GM21381 (cell line): ENCODE measurements around the gene CCDC6.
A peak's percentile ranks its signal among the peaks of the same experiment; 100 is the strongest.
"Not testable (repeated sequence)": the region's sequence is repeated elsewhere in the genome, so short reads cannot be mapped to it uniquely, and the experiment has no call there.

Experiments
- ATAC-seq: cut with Tn5 transposase; IDR thresholded peaks from one replicate; pipeline ENCODE4 v1.9.1; 2021; ENCODE audit warnings: mild to moderate bottlenecking, moderate library complexity; ENCODE audit not compliant: unreplicated experiment

Gene CCDC6

GRCh38 chr10:59905731-59906416 lies 482 bp downstream of the CCDC6 start:
- no peak for ATAC-seq

GRCh38 chr10:59905066-59905730 lies 1.2 kb downstream of the CCDC6 start:
- ATAC-seq: peak; percentile 41

- no peak for ATAC-seq
Measured at GRCh38 chr10:59904426-59905065, 1.8 kb downstream of the CCDC6 start.

- ATAC-seq: no peak
Measured at GRCh38 chr10:59903871-59904270, 2.5 kb downstream of the CCDC6 start.

GRCh38 chr10:59902016-59902415 lies 4.3 kb downstream of the CCDC6 start:
- ATAC-seq: no peak

- ATAC-seq: no peak
Measured at GRCh38 chr10:59901470-59901869, 4.9 kb downstream of the CCDC6 start.

- ATAC-seq: no peak
Measured at GRCh38 chr10:59900048-59900727, 6.2 kb downstream of the CCDC6 start.

GRCh38 chr10:59898125-59898835 lies 8.1 kb downstream of the CCDC6 start:
- no peak for ATAC-seq

- no peak for ATAC-seq
Measured at GRCh38 chr10:59896191-59896590, 10.2 kb downstream of the CCDC6 start.

GRCh38 chr10:59895629-59896116 lies 10.7 kb downstream of the CCDC6 start:
- ATAC-seq: no peak

GRCh38 chr10:59894114-59894513 lies 12.2 kb downstream of the CCDC6 start:
- ATAC-seq: no peak

GRCh38 chr10:59892697-59893096 lies 13.7 kb downstream of the CCDC6 start:
- ATAC-seq: no peak

GRCh38 chr10:59891936-59892335 lies 14.4 kb downstream of the CCDC6 start:
- ATAC-seq: no peak

- peak; percentile 51 for ATAC-seq
Measured at GRCh38 chr10:59891349-59891748, 15.0 kb downstream of the CCDC6 start.

- ATAC-seq: no peak
Measured at GRCh38 chr10:59888781-59889435, 17.4 kb downstream of the CCDC6 start.

GRCh38 chr10:59887972-59888640 lies 18.2 kb downstream of the CCDC6 start:
- ATAC-seq: no peak

GRCh38 chr10:59887006-59887405 lies 19.4 kb downstream of the CCDC6 start:
- ATAC-seq: no peak

- peak; percentile 81 for ATAC-seq
Measured at GRCh38 chr10:59885430-59886134, 20.8 kb downstream of the CCDC6 start.

GRCh38 chr10:59884893-59885292 lies 21.5 kb downstream of the CCDC6 start:
- not testable (repeated sequence) for ATAC-seq
